Stimulated activated CD4-positive, alpha-beta T cell treated with anti-CD3 and anti-CD28 coated beads, Interleukin-15, amount 100 ng/mL, for 24 hours (primary cell): ENCODE measurements around the gene CFAP91.

Experiments used
- DNase-seq: peaks from one replicate; pipeline ENCODE4 v3.0.0-alpha.2; 2020

The CFAP91 gene

DNA sequence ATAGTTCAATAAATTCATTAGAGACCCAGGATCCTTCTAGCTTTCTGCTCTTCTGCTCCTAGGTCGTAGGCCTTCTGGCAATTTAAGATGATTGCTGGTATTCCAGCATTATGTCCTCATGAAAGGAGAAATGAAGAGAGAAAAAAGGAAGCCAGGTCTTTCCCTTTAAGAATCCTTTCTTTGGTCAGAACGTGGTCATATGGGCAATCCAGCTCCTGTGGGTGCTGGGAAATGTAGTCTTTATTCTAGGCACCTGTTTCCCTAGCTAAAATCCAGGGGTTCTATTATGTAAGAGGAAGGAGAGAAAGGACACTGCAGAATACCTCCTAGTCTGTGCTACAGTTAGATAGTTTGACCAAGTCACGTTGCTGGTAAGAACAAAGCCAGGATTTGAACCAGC is 43.6 kb downstream of the CFAP91 start:
- DNase-seq, result no peak

DNA sequence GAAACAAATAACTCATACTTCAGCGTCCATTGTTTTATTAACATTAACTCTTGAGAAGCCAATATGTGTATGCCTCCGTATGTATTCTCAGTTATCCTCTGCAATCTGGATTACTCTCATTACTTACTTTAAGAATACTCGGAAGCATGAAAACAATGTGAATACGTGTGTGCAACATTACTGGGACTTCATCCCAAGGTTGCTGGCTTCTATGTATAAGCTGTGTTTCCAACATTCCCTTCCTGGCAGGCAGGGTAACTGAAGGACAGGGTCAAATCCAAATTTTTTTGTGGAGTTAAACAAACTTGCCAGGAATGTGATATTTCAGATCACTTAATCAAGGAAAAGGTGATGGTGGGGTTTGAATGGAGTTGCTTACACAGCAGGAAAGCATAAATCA is 44.5 kb downstream of the CFAP91 start:
- no peak for DNase-seq

DNA sequence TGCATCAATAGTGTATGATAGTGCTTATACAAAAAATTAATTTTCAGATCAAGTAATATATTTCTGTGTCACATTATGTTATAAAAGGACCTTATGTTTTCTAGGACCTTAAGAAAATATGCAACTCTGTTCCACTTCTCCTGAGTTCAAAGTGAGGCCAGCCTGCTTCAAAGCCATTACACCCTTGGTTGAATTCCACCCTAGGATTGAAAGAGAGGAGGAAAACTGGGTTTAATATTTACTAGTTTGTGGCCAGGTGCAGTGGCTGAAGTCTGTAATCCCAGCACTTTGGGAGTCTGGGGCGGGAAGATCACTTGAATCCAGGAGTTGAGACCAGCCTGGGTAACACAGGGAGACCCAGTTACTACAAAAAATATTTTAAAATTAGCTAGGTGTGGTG is 46.2 kb downstream of the CFAP91 start:
- DNase-seq, result no peak

DNA sequence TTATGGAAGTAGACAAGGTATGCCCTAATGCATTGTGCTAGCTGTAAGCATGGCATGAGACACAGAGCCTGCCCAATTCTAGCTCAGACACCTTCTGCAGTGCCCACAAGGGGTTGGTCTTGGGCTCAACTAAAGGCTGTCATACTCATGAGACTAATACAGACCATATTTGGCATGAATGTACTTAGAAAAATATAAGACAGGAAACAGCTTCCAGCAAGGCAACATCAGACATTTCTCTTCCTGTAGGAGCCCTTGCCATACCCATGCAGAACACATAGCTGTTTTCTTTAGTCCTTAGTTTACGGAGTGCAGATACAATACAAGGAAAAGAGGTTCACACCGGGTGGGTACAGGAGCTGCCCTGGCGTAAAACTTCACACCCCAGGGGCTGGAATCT is 48.6 kb downstream of the CFAP91 start:
- DNase-seq, result no peak
